GM18507 (cell line): ENCODE results near the gene TOR1AIP1.

Source experiments
- DNase-seq: peaks from one replicate; pipeline ENCODE4 v3.0.0; 2011; ENCODE audit warnings: low read depth; ENCODE audit not compliant: insufficient read length; ENCODE audit errors: extremely low spot score
- FAIRE-seq: peaks from 2 replicates; lab custom pipeline; 2011; peaks lifted over from hg19 to GRCh38; lab: Jason Lieb, UNC

The TOR1AIP1 gene

DNA sequence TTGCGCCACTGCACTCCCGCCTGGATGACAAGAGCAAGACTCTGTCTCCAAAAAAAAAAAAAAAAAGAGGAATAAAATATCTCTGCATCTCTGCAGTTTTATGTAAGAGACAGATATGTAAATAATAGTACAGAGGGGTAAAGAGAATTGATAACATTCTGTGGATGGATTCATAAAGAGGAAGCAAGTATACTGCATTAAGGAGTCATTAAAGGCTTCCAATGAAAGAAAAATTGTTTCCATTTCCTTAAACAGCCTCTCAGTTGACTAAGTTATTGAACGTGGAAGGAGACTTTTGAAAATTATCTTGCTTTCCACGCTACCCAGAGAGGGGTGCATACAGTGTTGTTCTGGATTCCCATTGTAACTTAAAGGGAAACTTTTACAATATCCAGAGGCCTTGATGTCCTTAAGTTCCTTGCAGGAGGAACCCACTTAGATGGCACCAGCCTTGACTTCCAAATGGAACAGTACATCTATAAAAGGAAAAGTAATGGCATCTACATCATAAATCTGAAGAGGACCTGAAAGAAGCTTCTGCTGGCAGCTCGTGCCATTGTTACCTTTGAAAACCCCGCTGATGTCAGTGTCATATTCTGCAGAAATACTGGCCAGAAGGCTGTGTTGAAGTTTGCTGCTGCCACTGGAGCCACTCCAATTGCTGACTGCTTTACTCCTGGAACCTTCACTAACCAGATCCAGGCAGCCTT is 86.4 kb downstream of the TOR1AIP1 start:
- FAIRE-seq: no peak
- DNase-seq: no peak

DNA sequence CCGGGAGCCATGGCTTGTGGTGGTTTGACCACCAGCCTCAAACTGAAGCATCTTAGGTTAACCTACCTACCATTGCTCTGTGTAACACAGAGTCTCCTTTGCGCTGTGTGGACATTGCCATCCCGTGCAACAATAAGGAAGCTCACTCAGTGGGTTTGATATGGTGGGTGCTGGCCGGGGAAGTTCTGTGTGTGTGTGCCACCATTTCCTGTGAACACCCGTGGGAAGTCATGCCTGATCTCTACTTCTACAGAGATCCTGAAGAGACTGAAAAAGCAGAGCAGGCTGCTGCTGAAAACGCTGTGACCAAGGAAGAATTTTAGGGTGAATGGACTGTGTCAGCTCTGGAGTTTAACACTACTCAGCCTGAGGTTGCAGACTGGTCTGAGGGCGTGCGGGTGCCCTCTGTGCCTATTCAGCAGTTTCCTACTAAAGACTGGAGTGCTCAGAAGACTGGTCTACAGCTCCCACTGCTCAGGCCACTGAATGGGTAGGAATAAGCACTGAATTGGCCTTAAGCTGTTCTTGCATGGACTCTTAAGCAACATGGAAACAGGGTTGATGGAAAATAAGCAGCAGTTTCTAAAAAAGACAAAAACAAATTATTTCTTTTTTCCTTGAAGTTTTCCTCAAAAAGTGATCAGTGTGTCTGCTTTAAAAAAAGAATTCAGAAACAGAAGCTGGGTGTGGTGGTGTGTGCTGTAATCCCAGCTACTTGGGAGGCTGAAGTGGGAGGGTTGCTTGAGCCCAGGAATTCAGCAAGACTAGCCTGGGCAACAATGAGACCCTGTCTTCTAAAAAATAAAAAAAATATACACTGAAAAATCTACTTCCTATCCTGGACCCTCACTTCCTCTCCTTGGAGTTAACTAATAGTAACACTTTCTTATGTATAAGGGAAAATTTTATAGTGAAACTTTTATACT is 87.2 kb downstream of the TOR1AIP1 start:
- FAIRE-seq: no peak
- DNase-seq: no peak
